ENCODE data around the gene CTNS. TPM values are rescaled to one million over a fixed set of nuclear protein-coding genes. Genes with fewer than 3 reads are reported as not detected.

The CTNS gene
- total RNA-seq, 2 experiments from 2014 or later: 6.4 to 9.3 TPM

GRCh38 chr17:3593384-3593783 is 43.2 kb upstream of the CTNS start:
- POLR2A ChIA-PET: no interaction called here
- H3K27ac Mint-ChIP-seq: no peak overlapping the region
- ATAC-seq: no peak
- H3K27me3 Mint-ChIP-seq: no peaks in the 10 kb centered on the region
- CTCF ChIA-PET: no interaction called here
- intact Hi-C loops (cut with micrococcal nuclease): no loop called here
- no peaks in the 10 kb centered on the region for H3K4me1 Mint-ChIP-seq (ENCODE audit: low read depth)
- TF ChIP-seq CTCF (IDR thresholded peaks at IDR 0.05): no peak
- no peaks in the 10 kb centered on the region for H3K9me3 Mint-ChIP-seq
- DNase-seq: no peak
- no peak overlapping the region for H3K4me3 Mint-ChIP-seq
- H3K36me3 Mint-ChIP-seq (ENCODE audit: low read depth): peaks cover 5% of the 10 kb centered on the region

GRCh38 chr17:3594051-3594800 is 42.3 kb upstream of the CTNS start:
- TF ChIP-seq CTCF (IDR thresholded peaks at IDR 0.05): no peak
- POLR2A ChIA-PET: no interaction called here
- CTCF ChIA-PET: interaction anchor here (1.0 kb wide), 1 partner anchor 9 kb away, joined by 3 read pairs; no protein-coding TSS in a partner anchor

GRCh38 chr17:3594976-3595375 is 41.6 kb upstream of the CTNS start:
- Mint-ChIP-seq H3K27ac (no peak overlapping the region), H3K4me3 (no peak overlapping the region), H3K36me3 (ENCODE audit: low read depth) (no peaks in the 10 kb centered on the region), H3K27me3 (no peaks in the 10 kb centered on the region), H3K4me1 (ENCODE audit: low read depth) (no peaks in the 10 kb centered on the region), H3K9me3 (no peaks in the 10 kb centered on the region)
- DNase-seq (no peak), ATAC-seq (no peak)
- TF ChIP-seq CTCF (IDR thresholded peaks at IDR 0.05): no peak
- CTCF ChIA-PET: interaction anchor here (1.0 kb wide), 1 partner anchor 8 kb away, joined by 3 read pairs; no protein-coding TSS in a partner anchor
- intact Hi-C loops (cut with micrococcal nuclease): no loop called here
- POLR2A ChIA-PET: no interaction called here

More at GRCh38 chr17:3594051-3594800, 42.3 kb upstream of the CTNS start:
- Mint-ChIP-seq H3K4me3 (no peak overlapping the region), H3K9me3 (no peaks in the 10 kb centered on the region), H3K4me1 (ENCODE audit: low read depth) (no peaks in the 10 kb centered on the region), H3K36me3 (ENCODE audit: low read depth) (peaks cover 5% of the 10 kb centered on the region), H3K27ac (no peak overlapping the region), H3K27me3 (no peaks in the 10 kb centered on the region)
- ATAC-seq: no peak
- intact Hi-C loops (cut with micrococcal nuclease): no loop called here
- no peak for DNase-seq

GRCh38 chr17:3596804-3597464 is 39.6 kb upstream of the CTNS start:
- Mint-ChIP-seq H3K27ac (no peak overlapping the region), H3K27me3 (no peaks in the 10 kb centered on the region), H3K36me3 (ENCODE audit: low read depth) (no peaks in the 10 kb centered on the region), H3K4me1 (ENCODE audit: low read depth) (no peaks in the 10 kb centered on the region), H3K4me3 (no peak overlapping the region), H3K9me3 (no peaks in the 10 kb centered on the region)
- POLR2A ChIA-PET: no interaction called here
- ATAC-seq (no peak), DNase-seq (no peak)
- no peak for TF ChIP-seq CTCF (IDR thresholded peaks at IDR 0.05)
- intact Hi-C loops (cut with micrococcal nuclease): no loop called here
- CTCF ChIA-PET: no interaction called here

- Mint-ChIP-seq H3K4me1 (ENCODE audit: low read depth) (no peaks in the 10 kb centered on the region), H3K27ac (no peak overlapping the region), H3K4me3 (no peak overlapping the region), H3K9me3 (no peaks in the 10 kb centered on the region), H3K36me3 (ENCODE audit: low read depth) (no peaks in the 10 kb centered on the region), H3K27me3 (no peaks in the 10 kb centered on the region)
- no peak for TF ChIP-seq CTCF (IDR thresholded peaks at IDR 0.05)
- DNase-seq (no peak), ATAC-seq (no peak)
- ChIA-PET CTCF (no interaction called here), POLR2A (no interaction called here)
- intact Hi-C loops (cut with micrococcal nuclease): no loop called here
These were observed 38.5 kb upstream of the CTNS start for GRCh38 chr17:3598078-3598477.

Data from activated CD8-positive, alpha-beta T cell treated with anti-CD3 and anti-CD28 coated beads for 36 hours (primary cell).